ENCODE measurements around the gene ARL17A.
"Not testable (repeated sequence)": the region's sequence is repeated elsewhere in the genome, so short reads cannot be mapped to it uniquely, and the experiment has no call there.

DNA sequence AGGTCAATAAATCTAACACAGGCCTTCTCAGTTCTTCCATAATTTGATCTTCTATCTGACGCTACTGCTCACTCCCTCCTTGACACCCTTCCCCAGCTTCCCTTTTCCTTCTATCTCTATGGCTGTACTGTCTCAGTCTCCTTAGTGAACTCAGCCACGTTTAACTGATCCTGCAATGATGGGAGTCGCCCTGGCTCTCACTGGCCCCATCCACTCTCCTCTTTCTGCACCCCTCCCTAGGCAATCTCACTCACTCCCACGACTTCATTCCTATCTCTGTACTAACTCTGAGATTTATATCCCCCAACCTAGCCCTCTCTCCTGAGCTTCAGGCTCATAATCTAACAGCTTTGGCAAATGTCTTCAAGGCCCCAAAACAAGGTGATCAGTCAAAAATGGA, 7.7 kb downstream of the ARL17A start:
- not testable (repeated sequence) for TF ChIP-seq EZH2phosphoT487 (IDR thresholded peaks at IDR 0.05; ENCODE audit: low read length); EZH2 (optimal IDR thresholded peaks at IDR 0.05; ENCODE audit: low read depth, low read length)

All from MM.1S (cell line).